Measurements from ENCODE around the gene GRIN3B. TPM values are rescaled to one million over a fixed set of nuclear protein-coding genes. Genes with fewer than 3 reads are reported as not detected.
A peak's percentile ranks its signal among the peaks of the same experiment; 100 is the strongest.

GRIN3B gene
- total and polyA plus RNA-seq, 10 of the 15 experiments (the other 5 are each of a cell fraction or from before 2014, with no cell fraction given) = 0.15 TPM; not detected in 9

- TF ChIP-seq SMARCA5 (IDR thresholded peaks at IDR 0.05) (peak; percentile 80; the same call in 1 of the 2 replicates), ZNF217 (IDR thresholded peaks at IDR 0.05) (0 out of 2 replicates have a peak, but pooled peaks have one; percentile 34), PKNOX1 (IDR thresholded peaks at IDR 0.05) (peak; percentile 55), USF2 (IDR thresholded peaks at IDR 0.05; ENCODE audit: borderline replicate concordance, low read depth, low read length) (no peak), ZNF384 (IDR thresholded peaks at IDR 0.05; ENCODE audit: borderline replicate concordance, low read depth, low read length) (0 out of 2 replicates have a peak, but pooled peaks have one; percentile 8), RAD51 (IDR thresholded peaks at IDR 0.05) (no peak)
- Histone ChIP-seq H3K27ac (ENCODE audit: control insufficient read depth, insufficient read depth) (peak overlapping the region; percentile 95), H2AFZ (ENCODE audit: control insufficient read depth, low read depth, low read length) (no peak overlapping the region), H3K9ac (ENCODE audit: control insufficient read depth, insufficient read depth, low read length) (peak overlapping the region; percentile 83), H3K4me2 (ENCODE audit: control insufficient read depth, insufficient read depth) (peak overlapping the region; percentile 93), H3K9me3 (replicated peaks; ENCODE audit: control insufficient read depth, insufficient read depth, low read length) (no peaks in the 10 kb centered on the region), H3K79me2 (ENCODE audit: control insufficient read depth, insufficient read depth, low read length) (peaks cover 63% of the 10 kb centered on the region), H3K4me1 (ENCODE audit: control insufficient read depth, insufficient read depth, low read length) (peaks cover 76% of the 10 kb centered on the region), H3K27me3 (replicated peaks in 1 of 2; ENCODE audit: control insufficient read depth in 2 of 2, insufficient read depth in 2 of 2, low read length in 1 of 2) (no peaks in the 10 kb centered on the region), H3K36me3 (ENCODE audit: control insufficient read depth in 2 of 2, insufficient read depth in 2 of 2, low read length in 1 of 2) (peaks cover 0 to 9% of the 10 kb centered on the region in 2 experiments; a peak in 3 of 4 replicates), H3K4me3 (peak overlapping the region; percentile 71), H4K20me1 (ENCODE audit: control insufficient read depth, insufficient read depth) (no peaks in the 10 kb centered on the region)
- FAIRE-seq = no peak
- ChIA-PET RAD21 (ENCODE audit: unreplicated experiment) (interaction anchor here (1.0 to 4.8 kb wide), 2 partner anchors 28 to 30 kb away, joined by 4 to 20 read pairs; no protein-coding TSS in a partner anchor), POLR2A (no interaction called here), SMC1A (ENCODE audit: uncharacterized antibody, unreplicated experiment) (interaction anchor here (2.6 kb wide), 1 partner anchor 28 kb away, joined by 16 read pairs; no protein-coding TSS in a partner anchor), CTCF (interaction anchor here (1.1 kb wide), 2 partner anchors 28 to 32 kb away, joined by 3 to 5 read pairs; partner anchors contain the start of gene WDR18)
- no peak for ATAC-seq
- BruUV-seq (replicated peaks) = no TSS peak
- intact Hi-C loops (cut with micrococcal nuclease; ENCODE audit: unreplicated experiment) = no loop called here
- no peak for DNase-seq (ENCODE audit: low read depth, low spot score)
- in situ Hi-C loops (cut with MboI) = no loop called here
- WGBS (ENCODE audit: insufficient coverage, insufficient replicate concordance, low lambda C conversion rate, missing lambda C conversion rate) = 4% methylated on average over 13 of the region's 14 CpGs
Observed at GRCh38 chr19:952049-952679, 48.1 kb upstream of the GRIN3B start.

Measured in GM12878 (cell line).